ENCODE data around the gene SERPINA7. TPM values are rescaled to one million over a fixed set of nuclear protein-coding genes. Genes with fewer than 3 reads are reported as not detected.
"Not testable (repeated sequence)": the region's sequence is repeated elsewhere in the genome, so short reads cannot be mapped to it uniquely, and the experiment has no call there.

The SERPINA7 gene
- total RNA-seq, 4 donors from 2014 or later, result 0.97 TPM; not detected in 3

DNA sequence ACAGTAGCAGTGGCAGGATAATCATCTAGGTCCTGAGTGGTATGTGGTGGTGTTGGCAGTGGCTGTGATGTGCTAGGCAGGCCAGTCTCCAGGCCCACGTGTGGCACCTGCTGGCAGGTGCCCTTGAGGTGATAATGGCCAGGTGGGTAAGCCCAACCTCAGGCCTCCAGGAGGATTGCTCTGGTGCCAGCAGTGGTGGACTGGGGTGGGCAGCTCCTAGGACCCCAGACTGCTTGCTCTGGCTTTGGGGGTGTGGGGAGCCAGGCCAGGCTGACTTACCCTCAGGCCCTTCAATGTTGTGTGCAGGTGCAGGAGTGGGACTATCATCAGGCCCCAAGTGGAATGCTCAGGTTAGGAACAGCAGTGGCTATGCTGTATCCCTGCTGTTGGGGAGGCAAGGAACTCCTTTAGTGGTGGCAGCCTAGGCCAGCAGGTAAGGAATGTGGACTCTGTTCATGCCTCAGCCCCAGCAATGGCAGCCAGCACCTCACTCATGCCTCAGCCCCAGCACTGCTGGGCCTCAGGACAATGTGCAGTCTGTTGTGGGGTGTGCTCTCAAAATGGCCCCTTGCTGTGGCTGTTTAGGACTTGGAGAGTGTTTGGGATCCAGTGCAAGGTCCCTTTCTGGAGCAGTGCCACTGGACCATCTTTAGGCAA, 24.3 kb downstream of the SERPINA7 start:
- Histone ChIP-seq H3K4me3 (no peak overlapping the region), H3K36me3 (no peaks in the 10 kb centered on the region), H3K9me3 (no peaks in the 10 kb centered on the region), H3K27ac (no peak overlapping the region), H3K4me1 (no peaks in the 10 kb centered on the region), H3K27me3 (no peaks in the 10 kb centered on the region)
- TF ChIP-seq EP300 (IDR thresholded peaks at IDR 0.05), result no peak
- TF ChIP-seq CTCF (IDR thresholded peaks at IDR 0.05), result no peak
- TF ChIP-seq POLR2A (IDR thresholded peaks at IDR 0.05), result no peak
- TF ChIP-seq POLR2AphosphoS5 (IDR thresholded peaks at IDR 0.05), result no peak
- no peak for DNase-seq (ENCODE audit: low spot score in 2 of 2)
- 56% methylated on average over 1 of the region's 1 CpG for WGBS

DNA sequence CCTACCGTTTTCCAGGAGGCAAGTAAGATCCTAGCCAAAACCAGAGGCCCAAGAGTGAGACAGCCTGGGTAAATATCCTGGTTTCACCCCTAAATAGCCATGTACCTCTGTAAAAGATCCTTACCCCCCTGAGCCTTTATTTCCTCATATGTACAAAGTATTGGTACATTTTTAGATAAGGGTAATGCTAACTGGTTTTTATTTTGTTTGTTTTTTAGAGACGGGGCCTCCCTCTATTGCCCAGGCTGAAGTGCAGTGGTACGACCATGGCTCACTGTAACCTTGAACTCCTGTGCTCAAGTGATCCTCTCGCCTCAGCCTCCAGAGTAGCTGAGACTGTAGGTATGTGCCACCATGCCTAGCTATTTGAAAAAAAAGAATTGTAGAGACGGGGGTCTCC, 29.4 kb downstream of the SERPINA7 start:
- H3K4me1 ChIP-seq, result no peaks in the 10 kb centered on the region
- no peaks in the 10 kb centered on the region for H3K9me3 ChIP-seq
- no peak overlapping the region for H3K4me3 ChIP-seq
- no peaks in the 10 kb centered on the region for H3K36me3 ChIP-seq
- DNase-seq (ENCODE audit: low spot score in 2 of 2), result no peak
- no peaks in the 10 kb centered on the region for H3K27me3 ChIP-seq
- no peak overlapping the region for H3K27ac ChIP-seq
- TF ChIP-seq CTCF (IDR thresholded peaks at IDR 0.05), result no peak
- 73% methylated on average over 5 of the region's 5 CpGs for WGBS

DNA sequence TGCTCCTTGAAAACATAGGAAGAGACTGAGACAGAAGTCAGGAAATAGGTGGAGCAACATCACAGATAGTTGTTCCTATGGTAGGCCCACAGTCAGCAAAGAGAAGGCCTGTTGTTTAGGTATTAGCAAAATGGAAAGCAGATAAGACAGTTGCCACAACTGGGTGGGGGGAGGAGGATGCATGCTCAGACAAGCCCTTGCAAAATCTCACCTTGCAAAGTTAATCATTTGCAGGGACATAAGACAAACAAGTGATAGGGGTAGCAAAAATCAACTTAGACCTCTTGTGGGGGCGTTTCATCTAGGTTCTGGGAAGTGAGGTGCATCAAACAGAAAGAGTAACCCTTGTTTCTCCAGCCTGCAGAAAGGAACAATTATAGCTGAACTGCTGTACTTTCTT, 30.7 kb downstream of the SERPINA7 start:
- no peaks in the 10 kb centered on the region for H3K36me3 ChIP-seq
- TF ChIP-seq POLR2A (IDR thresholded peaks at IDR 0.05) (no peak), CTCF (IDR thresholded peaks at IDR 0.05) (no peak), POLR2AphosphoS5 (IDR thresholded peaks at IDR 0.05) (no peak), EP300 (IDR thresholded peaks at IDR 0.05) (no peak)
- 8% methylated on average over 1 of the region's 1 CpG for WGBS
- no peaks in the 10 kb centered on the region for H3K27me3 ChIP-seq
- no peak overlapping the region for H3K4me3 ChIP-seq
- no peaks in the 10 kb centered on the region for H3K4me1 ChIP-seq
- H3K27ac ChIP-seq, result no peak overlapping the region
- DNase-seq (ENCODE audit: low spot score in 2 of 2), result no peak
- no peaks in the 10 kb centered on the region for H3K9me3 ChIP-seq

DNA sequence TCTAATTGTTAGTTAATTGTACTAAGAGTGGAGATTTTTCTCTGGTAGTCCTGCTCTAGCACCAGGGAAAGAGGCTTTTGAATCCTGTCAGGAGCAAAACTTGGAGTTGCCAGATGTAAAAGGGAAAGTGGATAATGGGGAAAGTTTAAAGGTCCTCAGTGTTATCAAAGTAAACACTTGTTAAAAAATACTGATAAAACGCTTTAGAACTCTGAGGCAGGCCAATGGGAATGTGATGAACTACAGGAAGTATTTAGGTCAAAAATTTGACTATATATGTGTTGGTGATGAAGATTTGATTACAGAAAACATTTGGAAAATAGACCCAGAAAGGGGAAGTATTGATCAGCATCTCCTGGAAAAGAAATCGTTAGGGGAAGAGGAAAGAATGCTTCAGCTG, 32.8 kb downstream of the SERPINA7 start:
- 54% methylated on average over 2 of the region's 2 CpGs for WGBS
- Histone ChIP-seq H3K36me3 (no peaks in the 10 kb centered on the region), H3K4me1 (no peaks in the 10 kb centered on the region), H3K4me3 (no peak overlapping the region), H3K9me3 (no peaks in the 10 kb centered on the region), H3K27ac (no peak overlapping the region), H3K27me3 (no peaks in the 10 kb centered on the region)
- no peak for TF ChIP-seq CTCF (IDR thresholded peaks at IDR 0.05)
- no peak for TF ChIP-seq POLR2A (IDR thresholded peaks at IDR 0.05)
- no peak for TF ChIP-seq POLR2AphosphoS5 (IDR thresholded peaks at IDR 0.05)
- TF ChIP-seq EP300 (IDR thresholded peaks at IDR 0.05), result no peak
- DNase-seq (ENCODE audit: low spot score in 2 of 2), result no peak

- WGBS, result 74% methylated on average over 5 of the region's 5 CpGs
- not testable (repeated sequence) for DNase-seq (ENCODE audit: low spot score in 2 of 2); H3K4me1 ChIP-seq; H3K27me3 ChIP-seq; H3K9me3 ChIP-seq; H3K36me3 ChIP-seq; H3K27ac ChIP-seq; H3K4me3 ChIP-seq
These were observed 37.9 kb downstream of the SERPINA7 start for GRCh38 chrX:106000609-106001008.

DNA sequence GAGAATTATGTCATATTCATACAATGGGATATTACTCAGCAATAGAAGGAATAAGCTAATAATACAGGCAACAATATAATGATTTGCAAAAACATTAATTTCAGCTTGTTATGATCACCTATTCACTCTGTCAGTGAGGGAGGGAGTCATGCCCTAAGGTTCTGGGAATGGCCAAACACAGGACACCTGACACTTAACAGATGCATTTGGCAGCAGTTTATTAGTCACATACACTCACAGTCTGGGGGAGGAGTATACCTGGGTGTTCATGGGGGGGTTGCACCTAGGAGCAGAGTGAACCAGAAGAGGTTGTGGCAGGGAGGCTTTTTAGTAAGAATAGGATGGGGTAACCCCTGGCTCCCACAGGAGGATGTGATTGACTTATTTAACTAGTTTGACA, 38.3 kb downstream of the SERPINA7 start:
- DNase-seq (ENCODE audit: low spot score in 2 of 2), result no peak
- TF ChIP-seq POLR2AphosphoS5 (IDR thresholded peaks at IDR 0.05) (no peak), POLR2A (IDR thresholded peaks at IDR 0.05) (no peak), CTCF (IDR thresholded peaks at IDR 0.05) (no peak), EP300 (IDR thresholded peaks at IDR 0.05) (no peak)
- Histone ChIP-seq H3K36me3 (no peaks in the 10 kb centered on the region), H3K27ac (no peak overlapping the region), H3K27me3 (no peaks in the 10 kb centered on the region), H3K9me3 (no peaks in the 10 kb centered on the region), H3K4me1 (no peaks in the 10 kb centered on the region), H3K4me3 (no peak overlapping the region)
